Rectal smooth muscle tissue (tissue), 1 donor: ENCODE data around the gene SH3BP5L.

Experiments
- H3K27ac ChIP-seq: one replicate; pipeline ENCODE4 v1.7.0; 2013; ENCODE audit warnings: low read depth, low read length, inconsistent platforms
- H3K27me3 ChIP-seq: one replicate; pipeline ENCODE4 v1.7.0; 2013; ENCODE audit warnings: low read length; ENCODE audit not compliant: control insufficient read depth, insufficient read depth
- H3K36me3 ChIP-seq: one replicate; pipeline ENCODE4 v1.7.0; 2013; ENCODE audit warnings: low read length; ENCODE audit not compliant: control insufficient read depth, insufficient read depth
- H3K4me1 ChIP-seq: one replicate; pipeline ENCODE4 v1.7.0; 2013; ENCODE audit warnings: low read length; ENCODE audit not compliant: control insufficient read depth, insufficient read depth
- H3K4me3 ChIP-seq: one replicate; pipeline ENCODE4 v1.7.0; 2013; ENCODE audit warnings: low read length
- H3K9ac ChIP-seq: one replicate; pipeline ENCODE4 v1.7.0; 2013; ENCODE audit warnings: low read length

SH3BP5L gene

GRCh38 chr1:248821101-248821500, 4.6 kb downstream of the SH3BP5L start:
- peaks cover 10% of the 10 kb centered on the region for H3K36me3 ChIP-seq
- no peak overlapping the region for H3K4me3 ChIP-seq
- peaks cover 22% of the 10 kb centered on the region for H3K4me1 ChIP-seq
- no peaks in the 10 kb centered on the region for H3K27me3 ChIP-seq
- no peak overlapping the region for H3K9ac ChIP-seq
- H3K27ac ChIP-seq: no peak overlapping the region

- H3K4me1 ChIP-seq: peaks cover 20% of the 10 kb centered on the region
- no peak overlapping the region for H3K9ac ChIP-seq
- no peak overlapping the region for H3K4me3 ChIP-seq
- H3K36me3 ChIP-seq: peaks cover 18% of the 10 kb centered on the region
- H3K27me3 ChIP-seq: no peaks in the 10 kb centered on the region
- H3K27ac ChIP-seq: no peak overlapping the region
Measured at GRCh38 chr1:248820041-248820585, 5.6 kb downstream of the SH3BP5L start.

- H3K27ac ChIP-seq: no peak overlapping the region
- H3K4me1 ChIP-seq: peaks cover 9% of the 10 kb centered on the region
- peaks cover 23% of the 10 kb centered on the region for H3K36me3 ChIP-seq
- no peak overlapping the region for H3K4me3 ChIP-seq
- no peaks in the 10 kb centered on the region for H3K27me3 ChIP-seq
- no peak overlapping the region for H3K9ac ChIP-seq
Measured at GRCh38 chr1:248818505-248819374, 7.0 kb downstream of the SH3BP5L start.

GRCh38 chr1:248817065-248817464, 8.7 kb downstream of the SH3BP5L start:
- no peak overlapping the region for H3K27ac ChIP-seq
- H3K27me3 ChIP-seq: no peaks in the 10 kb centered on the region
- no peak overlapping the region for H3K4me3 ChIP-seq
- H3K4me1 ChIP-seq: no peaks in the 10 kb centered on the region
- H3K36me3 ChIP-seq: peaks cover 38% of the 10 kb centered on the region
- H3K9ac ChIP-seq: no peak overlapping the region

GRCh38 chr1:248816042-248816851, 9.5 kb downstream of the SH3BP5L start:
- H3K36me3 ChIP-seq: peaks cover 42% of the 10 kb centered on the region
- H3K4me1 ChIP-seq: no peaks in the 10 kb centered on the region
- H3K9ac ChIP-seq: no peak overlapping the region
- H3K27me3 ChIP-seq: no peaks in the 10 kb centered on the region
- no peak overlapping the region for H3K4me3 ChIP-seq
- no peak overlapping the region for H3K27ac ChIP-seq

- Histone ChIP-seq H3K36me3 (peaks cover 42% of the 10 kb centered on the region), H3K4me1 (peaks cover 2% of the 10 kb centered on the region)
Measured at GRCh38 chr1:248815407-248816034, 10.2 kb downstream of the SH3BP5L start.

GRCh38 chr1:248814351-248814750, 11.4 kb downstream of the SH3BP5L start:
- Histone ChIP-seq H3K4me1 (peaks cover 2% of the 10 kb centered on the region), H3K9ac (no peak overlapping the region), H3K36me3 (peaks cover 39% of the 10 kb centered on the region)

More at GRCh38 chr1:248815407-248816034, 10.2 kb downstream of the SH3BP5L start:
- no peak overlapping the region for H3K27ac ChIP-seq
- no peak overlapping the region for H3K9ac ChIP-seq
- H3K4me3 ChIP-seq: no peak overlapping the region
- no peaks in the 10 kb centered on the region for H3K27me3 ChIP-seq

GRCh38 chr1:248813546-248813945, 12.2 kb downstream of the SH3BP5L start:
- Histone ChIP-seq H3K36me3 (peaks cover 39% of the 10 kb centered on the region), H3K9ac (no peak overlapping the region), H3K4me3 (no peak overlapping the region), H3K4me1 (peaks cover 2% of the 10 kb centered on the region), H3K27ac (no peak overlapping the region), H3K27me3 (peaks cover 1% of the 10 kb centered on the region)

More at GRCh38 chr1:248814351-248814750, 11.4 kb downstream of the SH3BP5L start:
- no peak overlapping the region for H3K27ac ChIP-seq
- H3K27me3 ChIP-seq: peaks cover 1% of the 10 kb centered on the region
- H3K4me3 ChIP-seq: no peak overlapping the region

GRCh38 chr1:248812736-248813425, 12.8 kb downstream of the SH3BP5L start:
- H3K4me3 ChIP-seq: no peak overlapping the region
- H3K36me3 ChIP-seq: peaks cover 39% of the 10 kb centered on the region
- H3K27ac ChIP-seq: no peak overlapping the region
- no peak overlapping the region for H3K9ac ChIP-seq
- peaks cover 1% of the 10 kb centered on the region for H3K27me3 ChIP-seq
- H3K4me1 ChIP-seq: peaks cover 2% of the 10 kb centered on the region

GRCh38 chr1:248811514-248812490, 13.9 kb downstream of the SH3BP5L start:
- Histone ChIP-seq H3K4me3 (no peak overlapping the region), H3K27ac (no peak overlapping the region), H3K36me3 (peaks cover 37% of the 10 kb centered on the region), H3K27me3 (peaks cover 1% of the 10 kb centered on the region), H3K9ac (no peak overlapping the region), H3K4me1 (peaks cover 2% of the 10 kb centered on the region)
